Thyroid gland (tissue), 4 donors: Measurements from ENCODE around the gene PPP2R3A. TPM values are rescaled to one million over a fixed set of nuclear protein-coding genes. Genes with fewer than 3 reads are reported as not detected.

Source experiments
- DNase-seq, 2 donors: peaks; one replicate each; pipeline ENCODE4 v3.0.0-alpha.2; 2019
- H3K27ac ChIP-seq, 3 donors: fragments of 200-600 bp; sonication (generic); 1 replicate in 2 of 3; 2 replicates in 1 of 3; pipeline ENCODE4 v1.5.1; 2016 to 2019; ENCODE audit warnings: mild to moderate bottlenecking in 1 of 3, moderate library complexity in 1 of 3
- H3K27me3 ChIP-seq: fragments of 200-600 bp; sonication (generic); one replicate; pipeline ENCODE4 v1.5.1; 2019
- H3K36me3 ChIP-seq, 2 donors: fragments of 200-600 bp; sonication (generic); one replicate each; pipeline ENCODE4 v1.5.1; 2016 to 2019
- H3K4me1 ChIP-seq, 2 donors: fragments of 200-600 bp; sonication (generic); one replicate each; pipeline ENCODE4 v1.5.1; 2017 to 2019
- H3K4me3 ChIP-seq, 3 donors: fragments of 200-600 bp; sonication (generic); replicated peaks in 1 of 3; 1 replicate in 2 of 3; 2 replicates in 1 of 3; pipeline ENCODE4 v1.5.1; 2016; ENCODE audit warnings: mild to moderate bottlenecking in 1 of 3
- H3K9me3 ChIP-seq: fragments of 200-600 bp; sonication (generic); one replicate; pipeline ENCODE4 v1.5.1; 2017
- CTCF ChIP-seq, 6 experiments: fragments of 200-600 bp in 3 of 6; fragments of 450-650 bp in 3 of 6; sonication (generic) in 3 of 6; IDR thresholded peaks; one replicate each; pipeline ENCODE4 v1.5.1; 2016 to 2019; ENCODE audit warnings: antibody characterized with exemption in 6 of 6, mild to moderate bottlenecking in 2 of 6, inconsistent platforms in 1 of 6, moderate library complexity in 1 of 6
- POLR2A ChIP-seq, 2 donors: fragments of 450-650 bp; IDR thresholded peaks; one replicate each; pipeline ENCODE4 v1.6.1; 2017; ENCODE audit warnings: antibody characterized with exemption in 2 of 2, mild to moderate bottlenecking in 2 of 2, moderate library complexity in 1 of 2
- WGBS, 2 donors: methylation state at CpG; one replicate each; pipeline ENCODE4 v1.1.5; 2017; 5-methylcytosine and 5-hydroxymethylcytosine counted together
- intact Hi-C: fragments of 100-400 bp; cut with DNase I; formaldehyde crosslinking; loops from one replicate; pipeline ENCODE4 v1.15.1; 2023
- total RNA-seq, 4 donors: library from RNA; depleted of rRNA; stranded (reverse); fragments of >200 nt; gene quantifications; one replicate each; pipeline ENCODE4 v1.2.3, GENCODE V29; 2016

PPP2R3A gene
- total RNA-seq, 4 donors from 2014 or later = 8.5 to 15.3 (median 9.8) TPM

- no peaks in the 10 kb centered on the region for H3K4me1 ChIP-seq
- H3K27me3 ChIP-seq = no peaks in the 10 kb centered on the region
- 83 to 94% methylated on average over 2 of the region's 2 CpGs for WGBS, 2 donors
- intact Hi-C loops = no loop called here
- H3K36me3 ChIP-seq = no peaks in the 10 kb centered on the region
- TF ChIP-seq POLR2A (IDR thresholded peaks at IDR 0.05) (no peak), CTCF (IDR thresholded peaks at IDR 0.05) (no peak)
- DNase-seq = no peak
- no peak overlapping the region for H3K27ac ChIP-seq
- H3K9me3 ChIP-seq = no peaks in the 10 kb centered on the region
- no peak overlapping the region for H3K4me3 ChIP-seq
Observed at GRCh38 chr3:136038668-136039067, 73.1 kb downstream of the PPP2R3A start.

GRCh38 chr3:136042608-136043221, 77.2 kb downstream of the PPP2R3A start:
- no peaks in the 10 kb centered on the region for H3K27me3 ChIP-seq
- no peak for DNase-seq
- no peak overlapping the region for H3K27ac ChIP-seq
- H3K36me3 ChIP-seq = no peaks in the 10 kb centered on the region
- no peaks in the 10 kb centered on the region for H3K9me3 ChIP-seq
- no peaks in the 10 kb centered on the region for H3K4me1 ChIP-seq
- WGBS, 2 donors = 72 to 75% methylated on average over 7 of the region's 7 CpGs
- intact Hi-C loops = loop anchor here (5.0 kb wide), 1 partner anchor 125 kb away; no protein-coding TSS in a partner anchor
- TF ChIP-seq CTCF (IDR thresholded peaks at IDR 0.05) = peak; percentile 18 to 70 (median 56)
- no peak for TF ChIP-seq POLR2A (IDR thresholded peaks at IDR 0.05)
- H3K4me3 ChIP-seq = no peak overlapping the region

- intact Hi-C loops = loop anchor here (5.0 kb wide), 1 partner anchor 128 kb away; no protein-coding TSS in a partner anchor
- H3K36me3 ChIP-seq = no peaks in the 10 kb centered on the region
- DNase-seq = no peak
Observed at GRCh38 chr3:136044980-136045745, 79.6 kb downstream of the PPP2R3A start.

GRCh38 chr3:136048068-136048467, 82.5 kb downstream of the PPP2R3A start:
- Histone ChIP-seq H3K9me3 (no peaks in the 10 kb centered on the region), H3K36me3 (peaks cover 0 to 6% of the 10 kb centered on the region in 2 donors), H3K4me1 (no peaks in the 10 kb centered on the region), H3K4me3 (no peak overlapping the region), H3K27ac (no peak overlapping the region), H3K27me3 (no peaks in the 10 kb centered on the region)
- intact Hi-C loops = no loop called here
- 94 to 98% methylated on average over 7 of the region's 7 CpGs for WGBS, 2 donors
- DNase-seq = no peak
- no peak for TF ChIP-seq POLR2A (IDR thresholded peaks at IDR 0.05)
- TF ChIP-seq CTCF (IDR thresholded peaks at IDR 0.05) = no peak

More at GRCh38 chr3:136044980-136045745, 79.6 kb downstream of the PPP2R3A start:
- H3K4me3 ChIP-seq = no peak overlapping the region
- TF ChIP-seq CTCF (IDR thresholded peaks at IDR 0.05) = no peak
- no peak for TF ChIP-seq POLR2A (IDR thresholded peaks at IDR 0.05)
- 96 to 100% methylated on average over 1 to 7 of the region's 7 CpGs for WGBS, 2 donors
- H3K27me3 ChIP-seq = no peaks in the 10 kb centered on the region
- no peaks in the 10 kb centered on the region for H3K9me3 ChIP-seq
- no peak overlapping the region for H3K27ac ChIP-seq
- no peaks in the 10 kb centered on the region for H3K4me1 ChIP-seq

- no peak overlapping the region for H3K27ac ChIP-seq
- H3K36me3 ChIP-seq = peaks cover 0 to 6% of the 10 kb centered on the region in 2 donors
- 85 to 93% methylated on average over 6 of the region's 6 CpGs for WGBS, 2 donors
- DNase-seq = no peak
- no peak overlapping the region for H3K4me3 ChIP-seq
- TF ChIP-seq POLR2A (IDR thresholded peaks at IDR 0.05) (no peak), CTCF (IDR thresholded peaks at IDR 0.05) (no peak)
- intact Hi-C loops = no loop called here
- H3K4me1 ChIP-seq = no peaks in the 10 kb centered on the region
- no peaks in the 10 kb centered on the region for H3K9me3 ChIP-seq
- H3K27me3 ChIP-seq = no peaks in the 10 kb centered on the region
Observed at GRCh38 chr3:136050250-136050649, 84.7 kb downstream of the PPP2R3A start.
